ENCODE measurements around the gene KRT27. TPM values are rescaled to one million over a fixed set of nuclear protein-coding genes. Genes with fewer than 3 reads are reported as not detected.

KRT27 gene
- total RNA-seq, 2 experiments from 2014 or later, result not detected

DNA sequence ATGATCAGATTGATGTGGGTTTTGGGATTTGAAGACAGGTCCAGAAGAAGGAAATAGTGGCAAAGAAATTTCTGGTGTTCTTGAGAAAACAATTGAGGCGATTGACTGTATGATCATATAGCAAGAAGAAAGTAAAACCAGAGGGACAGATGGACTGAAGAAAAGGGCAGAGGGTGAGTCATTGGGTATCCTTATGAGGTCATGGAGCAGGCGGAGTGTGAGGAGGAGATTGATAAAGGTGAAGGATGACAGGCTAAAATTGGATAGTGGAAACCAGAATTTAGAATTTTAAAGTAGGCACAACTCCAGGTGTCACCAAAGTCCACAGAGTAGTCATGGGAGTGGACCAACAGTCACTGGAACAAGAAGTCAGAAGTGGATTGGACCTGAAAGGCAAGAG is 18.8 kb upstream of the KRT27 start:
- POLR2A ChIA-PET, result no interaction called here
- Mint-ChIP-seq H3K36me3 (ENCODE audit: low read depth) (no peaks in the 10 kb centered on the region), H3K4me3 (no peak overlapping the region), H3K4me1 (ENCODE audit: low read depth) (peaks cover 4% of the 10 kb centered on the region), H3K9me3 (no peaks in the 10 kb centered on the region), H3K27ac (no peak overlapping the region), H3K27me3 (peaks cover 46% of the 10 kb centered on the region)
- Histone ChIP-seq H3K4me1 (ENCODE audit: insufficient read depth, low read length) (no peaks in the 10 kb centered on the region), H3K36me3 (ENCODE audit: insufficient read depth, low read length) (no peaks in the 10 kb centered on the region), H3K27me3 (ENCODE audit: control insufficient read depth in 1 of 2, insufficient read depth in 2 of 2, low read length in 2 of 2) (peaks cover 18 to 61% of the 10 kb centered on the region in 2 experiments), H3K4me3 (ENCODE audit: low read length) (no peak overlapping the region), H3K9me3 (ENCODE audit: control insufficient read depth in 1 of 2, insufficient read depth in 1 of 2, low read length in 2 of 2) (peaks cover 0 to 4% of the 10 kb centered on the region in 2 experiments), H3K27ac (ENCODE audit: low read depth in 1 of 2, low read length in 2 of 2) (no peak overlapping the region)
- intact Hi-C loops (cut with DNase I, micrococcal nuclease), result loop anchor here (5.0 to 10.0 kb wide), 6 partner anchors 56 to 846 kb away; no protein-coding TSS in a partner anchor
- ATAC-seq (ENCODE audit: poor library complexity), result no peak
- TF ChIP-seq, protein P1, sequence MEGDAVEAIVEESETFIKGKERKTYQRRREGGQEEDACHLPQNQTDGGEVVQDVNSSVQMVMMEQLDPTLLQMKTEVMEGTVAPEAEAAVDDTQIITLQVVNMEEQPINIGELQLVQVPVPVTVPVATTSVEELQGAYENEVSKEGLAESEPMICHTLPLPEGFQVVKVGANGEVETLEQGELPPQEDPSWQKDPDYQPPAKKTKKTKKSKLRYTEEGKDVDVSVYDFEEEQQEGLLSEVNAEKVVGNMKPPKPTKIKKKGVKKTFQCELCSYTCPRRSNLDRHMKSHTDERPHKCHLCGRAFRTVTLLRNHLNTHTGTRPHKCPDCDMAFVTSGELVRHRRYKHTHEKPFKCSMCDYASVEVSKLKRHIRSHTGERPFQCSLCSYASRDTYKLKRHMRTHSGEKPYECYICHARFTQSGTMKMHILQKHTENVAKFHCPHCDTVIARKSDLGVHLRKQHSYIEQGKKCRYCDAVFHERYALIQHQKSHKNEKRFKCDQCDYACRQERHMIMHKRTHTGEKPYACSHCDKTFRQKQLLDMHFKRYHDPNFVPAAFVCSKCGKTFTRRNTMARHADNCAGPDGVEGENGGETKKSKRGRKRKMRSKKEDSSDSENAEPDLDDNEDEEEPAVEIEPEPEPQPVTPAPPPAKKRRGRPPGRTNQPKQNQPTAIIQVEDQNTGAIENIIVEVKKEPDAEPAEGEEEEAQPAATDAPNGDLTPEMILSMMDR (IDR thresholded peaks at IDR 0.05), result no peak
- CTCF ChIA-PET, result no interaction called here
- DNase-seq, result no peak

DNA sequence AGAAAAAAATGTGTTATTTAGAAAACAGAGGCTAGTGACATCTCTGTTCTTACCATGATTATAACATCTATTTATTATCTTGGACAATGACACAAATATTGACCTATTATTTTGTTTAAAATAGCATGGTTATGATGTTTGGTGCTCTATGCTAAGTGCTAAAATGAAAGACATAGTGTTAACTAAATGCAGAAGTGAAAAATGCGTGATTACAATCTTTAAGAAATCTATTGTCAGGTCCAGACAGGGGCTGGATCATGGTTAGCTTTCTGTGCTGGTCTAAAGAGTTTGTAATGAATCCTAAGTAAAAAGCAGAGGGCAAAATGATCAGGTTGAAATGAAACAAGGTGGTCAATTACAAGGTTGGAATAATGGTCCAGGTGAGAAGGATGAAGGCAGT is 18.0 kb upstream of the KRT27 start:
- Mint-ChIP-seq H3K27ac (no peak overlapping the region), H3K36me3 (ENCODE audit: low read depth) (no peaks in the 10 kb centered on the region), H3K9me3 (no peaks in the 10 kb centered on the region), H3K4me1 (ENCODE audit: low read depth) (peaks cover 4% of the 10 kb centered on the region), H3K27me3 (peaks cover 46% of the 10 kb centered on the region), H3K4me3 (no peak overlapping the region)
- DNase-seq (no peak), ATAC-seq (ENCODE audit: poor library complexity) (no peak)
- Histone ChIP-seq H3K27me3 (ENCODE audit: control insufficient read depth in 1 of 2, insufficient read depth in 2 of 2, low read length in 2 of 2) (peaks cover 20 to 62% of the 10 kb centered on the region in 2 experiments), H3K27ac (ENCODE audit: low read depth in 1 of 2, low read length in 2 of 2) (no peak overlapping the region), H3K36me3 (ENCODE audit: insufficient read depth, low read length) (no peaks in the 10 kb centered on the region), H3K4me3 (ENCODE audit: low read length) (no peak overlapping the region), H3K4me1 (ENCODE audit: insufficient read depth, low read length) (no peaks in the 10 kb centered on the region), H3K9me3 (ENCODE audit: control insufficient read depth in 1 of 2, insufficient read depth in 1 of 2, low read length in 2 of 2) (peaks cover 0 to 4% of the 10 kb centered on the region in 2 experiments)
- intact Hi-C loops (cut with DNase I, micrococcal nuclease), result loop anchor here (5.0 to 10.0 kb wide), 6 partner anchors 57 to 847 kb away; no protein-coding TSS in a partner anchor
- ChIA-PET POLR2A (no interaction called here), CTCF (no interaction called here)
- TF ChIP-seq, protein P1 (IDR thresholded peaks at IDR 0.05), result no peak

DNA sequence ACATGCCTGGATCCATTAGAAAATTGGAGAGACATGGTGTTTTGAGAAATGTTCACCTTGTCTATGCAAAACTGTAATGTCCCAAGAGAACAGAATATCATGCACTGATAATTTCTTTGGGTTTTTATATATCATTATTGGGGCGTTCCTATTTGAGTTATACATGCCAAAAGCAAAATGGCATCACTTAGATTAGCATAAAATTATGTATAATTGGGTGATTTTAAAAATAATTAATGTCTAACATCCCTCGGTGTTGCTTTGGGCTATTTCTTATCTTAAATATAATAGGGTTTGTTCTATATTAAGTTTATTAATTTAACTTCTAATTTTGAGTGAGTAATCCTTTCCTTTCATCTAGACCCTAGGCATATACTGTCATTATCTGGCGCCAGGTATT is 17.5 kb upstream of the KRT27 start, which contains the start of gene KRT28:
KRT28 (minus strand) TSS at position 101 of the 400 bp plus-strand sequence; CDS start at position 35, 66 bp downstream.
- peaks cover 4% of the 10 kb centered on the region for H3K4me1 Mint-ChIP-seq (ENCODE audit: low read depth)
- H3K9me3 Mint-ChIP-seq, result no peaks in the 10 kb centered on the region
- H3K4me1 ChIP-seq (ENCODE audit: insufficient read depth, low read length), result no peaks in the 10 kb centered on the region
- intact Hi-C loops (cut with DNase I, micrococcal nuclease), result loop anchor here (5.0 to 10.0 kb wide), 6 partner anchors 57 to 847 kb away; no protein-coding TSS in a partner anchor
- TF ChIP-seq, protein P1 (IDR thresholded peaks at IDR 0.05), result no peak
- no peak within 1 kb of the TSS for H3K27ac ChIP-seq (ENCODE audit: low read depth in 1 of 2, low read length in 2 of 2)
- H3K27ac Mint-ChIP-seq, result no peak within 1 kb of the TSS
- H3K4me3 ChIP-seq (ENCODE audit: low read length), result no peak within 1 kb of the TSS
- H3K4me3 Mint-ChIP-seq, result no peak within 1 kb of the TSS
- peaks cover 0 to 4% of the 10 kb centered on the region in 2 experiments for H3K9me3 ChIP-seq (ENCODE audit: control insufficient read depth in 1 of 2, insufficient read depth in 1 of 2, low read length in 2 of 2)
- H3K36me3 Mint-ChIP-seq (ENCODE audit: low read depth), result no peaks in the 10 kb centered on the region
- peaks cover 46% of the 10 kb centered on the region for H3K27me3 Mint-ChIP-seq
- H3K27me3 ChIP-seq (ENCODE audit: control insufficient read depth in 1 of 2, insufficient read depth in 2 of 2, low read length in 2 of 2), result peaks cover 18 to 61% of the 10 kb centered on the region in 2 experiments
- ATAC-seq (ENCODE audit: poor library complexity) (no peak), DNase-seq (no peak)
- ChIA-PET POLR2A (no interaction called here), CTCF (no interaction called here)
- H3K36me3 ChIP-seq (ENCODE audit: insufficient read depth, low read length), result no peaks in the 10 kb centered on the region

Measured in CD4-positive, alpha-beta T cell (primary cell).